Measurements from ENCODE around the gene NFIB. TPM values are rescaled to one million over a fixed set of nuclear protein-coding genes. Genes with fewer than 3 reads are reported as not detected.

NFIB gene
- total and polyA plus RNA-seq, 2 of the 8 experiments (the other 6 are each of a cell fraction or from before 2014, with no cell fraction given), result 2.6 to 13.1 TPM

GRCh38 chr9:14309403-14309802 lies 4.5 kb downstream of the NFIB start (continued):
- no peak for TF ChIP-seq ATF3 (IDR thresholded peaks at IDR 0.05; ENCODE audit: insufficient read depth, low read depth, low read length)
- TF ChIP-seq SIX5 (IDR thresholded peaks at IDR 0.05; ENCODE audit: low read depth, low read length), result no peak
- no peak for TF ChIP-seq CBX5 (IDR thresholded peaks at IDR 0.05; ENCODE audit: low read depth, low read length)
